ENCODE results near the gene RAP1GAP2.

The RAP1GAP2 gene

DNA sequence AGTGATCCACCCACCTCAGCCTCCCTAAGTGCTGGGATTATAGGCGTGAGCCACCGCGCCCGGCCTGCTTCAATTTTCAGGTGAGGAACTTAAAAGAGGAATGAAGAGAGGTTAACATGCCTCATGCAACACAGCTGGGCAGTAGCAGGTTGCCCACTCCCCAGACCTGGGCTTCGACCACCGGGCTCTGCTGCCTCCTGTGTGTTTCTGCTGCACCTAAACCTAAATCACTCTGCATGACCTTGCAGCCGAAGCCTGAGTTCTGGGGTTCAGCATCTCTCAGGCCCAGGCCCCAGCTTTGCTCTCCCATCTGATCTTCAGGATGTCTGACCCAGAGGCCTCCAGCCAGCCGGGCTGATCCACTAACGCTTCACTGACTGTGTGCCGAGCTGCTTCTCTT lies 154.6 kb downstream of the RAP1GAP2 start:
- DNase-seq: no peak

GRCh38 chr17:2952174-2952845 lies 156.1 kb downstream of the RAP1GAP2 start:
- DNase-seq: no peak

DNA sequence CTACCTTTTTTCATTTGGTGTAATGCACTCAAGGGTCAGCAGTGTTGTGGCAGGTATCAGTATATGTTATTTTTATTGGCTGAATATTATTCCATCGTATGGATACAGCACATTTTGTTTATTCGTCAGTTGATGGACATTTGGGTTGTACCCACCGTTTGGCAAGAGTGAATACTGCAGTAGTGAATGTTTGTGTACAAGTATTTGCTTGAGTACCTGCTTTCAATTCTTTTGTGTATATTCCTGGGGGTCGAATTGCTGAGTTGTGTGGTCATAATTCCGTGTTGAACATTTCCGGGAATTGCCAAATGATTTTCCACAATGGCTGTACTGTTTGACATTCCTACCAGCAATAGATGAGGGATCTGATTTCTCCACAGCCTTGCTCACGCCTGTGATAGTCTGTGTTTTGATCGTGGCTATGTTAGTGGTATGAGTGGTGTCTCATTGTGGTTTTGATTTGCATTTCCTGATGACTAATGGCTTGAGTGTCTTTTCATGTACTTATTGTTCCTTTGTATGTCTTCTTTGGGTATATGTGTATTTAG lies 158.7 kb downstream of the RAP1GAP2 start:
- DNase-seq: no peak

DNA sequence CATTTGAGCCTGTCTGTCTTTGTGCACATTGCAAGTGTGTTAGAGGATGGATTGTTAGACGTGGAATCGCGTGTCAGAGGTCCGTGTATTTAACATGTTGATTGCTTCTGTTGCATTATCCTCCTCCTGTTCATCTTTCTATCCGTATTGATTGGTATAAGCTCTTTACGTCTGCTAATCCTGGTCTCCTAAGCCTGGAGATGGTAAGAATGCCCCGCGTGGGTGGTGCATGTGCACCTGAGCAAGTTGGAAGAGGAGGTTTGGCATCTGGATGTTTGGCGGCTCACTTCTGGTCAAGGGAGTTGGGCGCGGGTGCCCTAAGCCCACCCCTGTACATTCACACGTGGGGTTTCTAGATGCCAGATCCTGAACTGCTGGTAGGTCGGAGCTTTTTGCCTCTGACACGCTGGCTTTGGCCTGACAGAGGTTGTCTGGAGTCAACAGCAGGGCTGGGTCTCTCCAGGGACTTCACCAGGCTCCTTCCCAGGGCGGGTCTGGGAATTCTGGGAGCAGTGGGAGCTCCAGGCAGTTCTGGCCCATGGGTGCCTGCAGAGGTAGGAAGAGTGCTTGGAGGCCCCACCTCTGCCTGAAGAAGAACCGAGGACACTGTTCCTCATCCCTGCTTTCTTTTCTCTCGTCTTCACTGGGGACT lies 159.8 kb downstream of the RAP1GAP2 start:
- no peak for DNase-seq

DNA sequence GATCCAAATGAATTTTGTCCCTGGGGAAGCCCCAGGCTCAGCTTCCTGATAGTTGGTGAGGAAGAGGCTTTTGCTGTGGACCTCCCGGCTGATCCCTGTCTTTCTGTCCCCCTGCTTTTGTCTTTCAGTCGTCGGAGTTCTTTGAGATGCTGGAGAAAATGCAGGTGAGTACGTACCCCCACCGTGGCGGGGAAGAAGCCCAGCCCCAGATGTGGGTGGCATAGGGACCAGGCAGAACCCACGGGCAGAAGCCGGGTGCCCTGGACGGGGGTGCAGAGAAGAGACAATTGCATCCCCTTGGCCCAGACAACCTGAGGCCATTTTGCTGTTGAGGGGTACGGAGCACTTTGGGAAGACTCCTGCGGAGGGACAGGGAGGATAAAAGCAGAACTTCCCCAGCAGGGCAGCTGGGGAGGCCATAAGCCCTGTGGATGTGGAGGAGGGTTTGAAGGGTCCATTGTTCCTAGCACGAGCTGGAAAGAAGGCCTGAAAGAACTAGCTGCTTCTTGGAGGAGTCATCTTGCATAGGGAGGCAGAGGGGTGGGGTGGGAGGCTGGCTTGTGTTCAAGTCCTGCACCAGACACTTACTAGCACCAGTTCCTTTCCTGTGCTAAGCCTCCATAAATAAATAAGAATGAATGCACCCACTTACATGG lies 161.5 kb downstream of the RAP1GAP2 start:
- DNase-seq: no peak

DNA sequence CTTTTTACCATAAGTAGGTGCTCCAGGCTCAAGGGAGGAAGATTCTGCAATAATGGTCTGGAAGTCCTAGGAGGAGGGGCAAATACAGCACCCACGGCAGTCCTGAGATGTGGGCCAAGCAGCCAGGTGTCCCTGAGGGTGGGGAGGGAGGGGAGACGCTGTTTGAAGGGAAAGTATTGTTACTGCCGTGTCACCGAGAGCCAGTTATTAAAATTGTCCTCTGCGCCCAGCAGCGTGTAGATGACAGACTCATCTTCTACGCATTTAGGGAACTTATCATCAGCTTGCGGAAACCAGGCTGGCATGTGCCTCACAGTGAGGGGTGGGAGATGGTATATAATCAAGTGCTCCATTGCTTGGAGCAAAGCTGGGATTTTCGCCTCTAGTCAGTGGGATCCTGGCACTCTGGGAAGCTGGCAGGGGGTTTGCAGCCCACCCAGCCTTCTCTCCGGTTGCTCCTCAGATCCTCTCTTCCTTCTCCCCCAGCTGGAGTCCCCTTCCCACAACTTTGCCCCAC lies 162.5 kb downstream of the RAP1GAP2 start:
- DNase-seq: no peak

DNA sequence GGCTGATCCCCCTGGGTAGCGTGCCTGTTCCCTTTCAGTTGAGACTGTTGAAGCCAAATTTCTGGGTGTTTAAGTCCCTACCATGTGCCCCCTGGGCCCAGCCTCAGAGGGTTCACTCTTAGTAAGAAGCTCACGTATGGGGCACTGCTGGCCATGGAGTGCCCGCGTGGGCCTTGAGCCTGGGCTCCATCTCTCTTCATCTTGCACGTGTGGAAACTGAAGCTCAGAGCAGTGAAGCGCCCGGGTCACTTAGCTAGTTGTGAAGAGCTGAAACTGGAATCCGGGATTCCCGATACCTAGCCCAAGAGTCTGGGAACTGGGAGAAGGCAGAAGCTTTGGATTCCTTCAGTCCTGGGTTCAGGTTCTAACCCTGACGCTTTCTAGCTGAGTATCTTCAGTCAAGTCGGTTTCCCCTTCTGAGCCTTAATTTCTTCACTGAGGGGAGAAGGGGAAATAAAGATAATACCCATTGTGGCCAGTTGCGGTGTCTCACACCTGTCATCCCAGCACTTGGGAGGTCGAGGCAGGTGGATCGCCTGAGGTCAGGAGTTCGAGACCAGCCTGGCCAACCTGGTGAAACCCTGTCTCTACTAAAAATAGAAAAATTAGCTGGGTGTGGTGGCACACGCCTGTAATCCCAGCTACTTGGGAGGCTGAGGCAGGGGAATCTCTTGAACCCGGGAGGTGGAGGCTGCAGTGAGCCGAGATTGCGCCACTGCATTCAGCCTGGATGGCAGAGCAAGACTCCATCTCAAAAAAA lies 163.3 kb downstream of the RAP1GAP2 start:
- no peak for DNase-seq

DNA sequence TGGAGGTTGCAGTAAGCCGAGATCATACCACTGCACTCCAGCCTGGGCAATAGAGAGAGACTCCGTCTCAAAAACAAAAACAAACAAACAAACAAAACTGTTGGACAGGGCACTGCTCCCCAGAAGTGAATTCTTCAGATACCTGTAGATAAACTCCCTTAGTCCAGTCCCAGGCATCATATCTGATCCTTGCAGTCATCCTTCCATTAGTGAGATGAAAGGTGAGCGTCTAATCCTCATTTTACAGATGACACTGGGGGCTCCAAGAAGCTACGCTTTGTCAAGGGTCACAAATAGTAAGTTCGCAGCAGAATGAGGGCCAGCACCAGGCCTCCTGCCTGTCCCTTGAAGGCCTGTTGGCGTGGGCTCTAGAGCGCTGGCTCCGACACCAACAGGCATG lies 165.2 kb downstream of the RAP1GAP2 start:
- DNase-seq: no peak

DNA sequence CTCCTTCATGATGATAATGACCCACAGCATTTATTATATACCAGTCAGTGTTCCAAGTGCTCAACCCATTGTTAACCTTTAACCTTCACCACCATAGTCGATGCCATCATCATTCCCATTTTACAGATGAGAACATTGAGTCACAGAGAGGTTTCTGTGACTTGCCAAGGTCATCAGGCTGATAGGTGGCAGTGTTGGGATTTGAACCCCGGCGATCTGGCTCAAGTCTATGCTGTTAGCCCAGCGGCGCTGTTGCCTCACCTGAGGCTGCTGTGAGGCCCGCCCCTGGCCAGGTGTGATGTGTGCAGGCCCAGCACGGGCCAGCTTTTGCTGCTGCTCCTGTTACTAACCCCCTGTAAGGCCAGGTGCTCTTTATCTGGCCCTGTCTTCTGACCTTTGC lies 166.0 kb downstream of the RAP1GAP2 start:
- no peak for DNase-seq

GRCh38 chr17:2962729-2963128 lies 166.5 kb downstream of the RAP1GAP2 start:
- DNase-seq: no peak

GRCh38 chr17:2963332-2964027 lies 167.2 kb downstream of the RAP1GAP2 start:
- DNase-seq: no peak

GRCh38 chr17:2964028-2964356 lies 167.8 kb downstream of the RAP1GAP2 start:
- DNase-seq: no peak

DNA sequence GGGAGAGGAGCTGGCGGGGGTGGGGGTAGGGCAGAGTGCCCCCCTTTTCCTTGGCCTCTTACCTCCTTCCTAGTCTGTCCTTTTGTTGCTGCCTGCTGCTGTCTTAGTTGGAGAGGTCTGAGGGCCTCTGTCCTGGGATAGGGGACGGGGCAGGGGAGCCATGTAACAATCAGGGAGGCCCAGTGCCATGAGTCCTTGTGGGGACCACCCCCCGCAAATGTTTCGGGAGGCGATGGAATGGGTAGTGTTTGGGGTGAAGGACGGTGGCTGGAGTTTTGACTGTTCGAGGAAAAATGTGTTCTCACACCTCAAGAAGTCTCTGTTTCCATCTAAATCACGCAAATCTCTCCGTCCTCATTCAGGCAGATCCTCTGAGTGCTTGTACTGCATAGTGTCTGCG lies 168.1 kb downstream of the RAP1GAP2 start:
- DNase-seq: no peak

DNA sequence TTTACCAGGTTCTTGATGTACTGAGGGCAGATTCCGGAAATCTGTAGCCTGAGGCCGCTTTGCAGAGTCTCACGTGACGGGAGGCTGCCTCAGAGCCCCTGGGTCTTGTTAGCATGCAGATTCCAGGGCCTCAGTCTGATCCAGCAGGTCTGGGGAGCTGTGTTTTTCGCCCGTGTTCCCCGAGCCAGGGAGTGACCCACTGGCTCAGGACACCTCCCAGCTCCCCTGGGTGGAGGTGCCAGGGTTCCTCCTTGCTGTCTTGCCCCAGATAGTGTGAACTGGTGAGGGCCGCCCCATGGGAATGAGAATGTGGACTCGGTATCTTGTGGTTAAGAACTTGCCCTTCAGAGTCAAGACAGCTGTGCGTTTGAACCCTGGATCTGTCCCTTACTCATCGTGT lies 168.6 kb downstream of the RAP1GAP2 start:
- DNase-seq: no peak

- DNase-seq: no peak
Measured at GRCh38 chr17:2965621-2966595, 169.7 kb downstream of the RAP1GAP2 start.

DNA sequence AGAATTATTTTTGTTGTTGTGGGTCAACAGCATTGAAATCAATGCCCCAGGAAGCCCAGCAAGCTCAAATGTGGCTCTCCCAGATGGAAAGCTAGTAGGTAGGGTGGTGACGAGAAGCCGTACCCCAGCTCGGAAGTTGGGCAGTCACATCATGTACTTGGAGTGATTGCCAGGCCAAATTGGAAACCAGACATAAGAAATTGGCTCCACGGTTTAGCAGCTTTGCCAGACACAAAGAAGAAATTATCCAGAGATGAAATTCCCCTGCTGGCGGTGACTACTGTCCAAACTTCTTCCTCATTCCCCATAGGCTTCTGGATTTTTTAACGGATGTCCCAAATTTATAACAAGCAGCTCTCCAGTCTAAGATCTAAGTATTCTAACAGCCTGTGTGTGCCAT lies 171.3 kb downstream of the RAP1GAP2 start:
- no peak for DNase-seq

DNA sequence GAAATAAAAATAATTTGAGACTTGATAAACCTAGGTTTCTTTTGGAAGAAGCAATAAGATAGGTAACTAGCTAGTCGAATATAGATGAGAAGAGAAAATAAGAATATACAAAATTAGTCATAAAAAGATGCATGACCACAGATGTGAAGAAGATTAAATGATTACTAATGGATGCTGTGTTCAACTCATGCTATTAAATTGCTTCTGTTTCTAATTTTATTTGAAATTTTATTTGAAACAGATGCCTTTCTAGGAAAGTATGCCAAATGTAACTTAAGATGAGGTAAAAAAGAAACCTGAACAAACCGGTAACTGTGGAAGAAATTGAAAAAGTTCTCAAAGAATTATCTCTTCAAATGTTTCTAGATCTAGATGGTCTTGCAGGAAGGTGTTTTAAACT lies 175.6 kb downstream of the RAP1GAP2 start:
- DNase-seq: no peak

DNA sequence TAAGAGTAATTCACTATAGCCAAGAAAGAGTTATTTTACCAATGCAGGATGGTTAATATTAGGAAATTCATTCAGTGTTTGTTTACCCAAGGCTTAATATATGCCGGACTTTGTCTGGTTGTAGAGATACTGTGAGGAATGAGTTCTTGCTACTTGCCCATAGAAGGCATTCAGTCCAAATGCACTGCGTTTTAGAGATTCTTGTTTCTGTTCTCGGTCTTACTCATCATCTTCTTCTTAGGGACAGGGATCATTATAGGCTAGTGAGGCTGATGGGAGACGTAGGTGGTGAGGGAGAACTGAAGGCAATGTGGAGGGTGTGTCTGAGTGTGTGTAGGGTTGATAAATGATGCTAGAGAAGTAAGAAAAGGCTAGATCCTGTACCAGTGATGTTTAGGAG lies 176.5 kb downstream of the RAP1GAP2 start:
- DNase-seq: no peak

DNA sequence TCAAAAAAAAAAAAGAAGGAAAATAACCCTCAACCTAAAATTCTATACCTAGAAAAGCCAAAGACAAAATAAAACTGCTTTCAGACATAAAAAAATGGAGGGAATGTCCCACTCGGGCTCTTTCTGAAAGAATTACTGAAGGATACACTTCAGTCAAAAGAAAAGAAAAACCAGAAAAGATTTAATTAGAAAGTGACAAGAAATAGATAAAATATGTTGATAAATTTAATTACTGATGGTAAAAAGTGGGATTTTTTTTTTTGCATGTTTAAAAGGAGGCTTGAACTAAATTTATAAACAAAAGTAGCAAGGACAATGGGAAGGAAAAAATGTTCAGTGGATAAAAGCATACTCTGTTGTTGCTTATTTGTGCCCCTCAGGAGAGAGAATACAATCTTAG lies 178.1 kb downstream of the RAP1GAP2 start:
- no peak for DNase-seq

DNA sequence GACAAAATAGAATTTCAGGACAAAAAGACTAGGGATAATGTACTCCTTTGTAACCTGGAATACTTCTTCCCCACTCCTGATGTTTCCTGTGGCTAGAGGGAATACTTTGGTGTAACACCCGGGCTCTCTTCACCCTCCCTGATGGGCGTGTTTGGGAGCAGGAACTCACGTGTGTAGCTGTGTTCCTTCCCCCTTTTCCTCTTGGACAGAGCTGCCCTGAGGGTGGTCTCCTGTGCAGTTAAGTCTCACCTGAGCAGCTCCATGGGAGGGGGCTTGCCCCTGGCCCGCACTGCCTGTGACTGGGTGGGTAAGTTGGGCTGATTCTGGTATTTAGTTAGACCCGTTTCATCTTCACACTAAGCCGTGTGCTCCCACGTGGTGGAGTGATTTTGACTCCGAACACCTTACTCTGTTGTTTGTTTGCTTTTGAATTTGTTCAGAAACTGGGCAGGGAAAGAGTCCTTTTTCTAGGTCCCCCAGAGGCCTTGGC lies 179.3 kb downstream of the RAP1GAP2 start:
- no peak for DNase-seq

DNA sequence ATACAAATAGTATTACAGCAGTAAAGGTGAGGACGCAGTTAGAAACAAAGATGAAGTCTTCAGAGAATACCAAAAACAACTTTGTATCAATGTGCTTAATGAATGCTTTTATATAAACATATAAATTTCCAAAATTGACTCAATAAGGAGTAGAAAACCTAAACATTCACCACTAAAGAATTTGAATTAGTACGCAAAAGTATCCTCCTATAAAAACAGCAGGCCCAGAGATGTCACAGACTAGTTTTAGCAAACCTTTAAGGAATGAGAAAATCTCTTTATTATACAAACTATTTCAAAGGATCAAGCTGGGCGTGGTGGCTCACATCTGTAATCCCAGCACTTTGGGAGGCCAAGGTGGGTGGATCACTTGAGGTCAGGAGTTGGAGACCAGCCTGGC lies 180.9 kb downstream of the RAP1GAP2 start:
- DNase-seq: no peak
